Measurements from ENCODE around the gene UPP2. TPM values are rescaled to one million over a fixed set of nuclear protein-coding genes. Genes with fewer than 3 reads are reported as not detected.

The UPP2 gene
- total and polyA plus RNA-seq, 2 of the 13 experiments (the other 11 are each of a cell fraction or from before 2014, with no cell fraction given) = 0.07 to 0.28 TPM

- TF ChIP-seq ZC3H13 (CRISPR knock-in tag; IDR thresholded peaks at IDR 0.05) (no peak), E2F1 (CRISPR knock-in tag; IDR thresholded peaks at IDR 0.05) (no peak), ZNF10 (CRISPR knock-in tag; IDR thresholded peaks at IDR 0.05; ENCODE audit: borderline replicate concordance, low read depth) (no peak), KAT8 (CRISPR knock-in tag; IDR thresholded peaks at IDR 0.05) (peak; percentile 71; the same call in 1 of the 2 replicates), PRDM15 (CRISPR knock-in tag; IDR thresholded peaks at IDR 0.05) (no peak), SMAD1 (CRISPR knock-in tag; IDR thresholded peaks at IDR 0.05; ENCODE audit: borderline replicate concordance, low read depth) (no peak), SKIL (CRISPR knock-in tag; IDR thresholded peaks at IDR 0.05; ENCODE audit: borderline replicate concordance) (peak; percentile 43; the same call in 1 of the 2 replicates), LCORL (IDR thresholded peaks at IDR 0.05) (no peak), LCORL (CRISPR knock-in tag; IDR thresholded peaks at IDR 0.05) (peak; percentile 67), NCOR1 (IDR thresholded peaks at IDR 0.05; ENCODE audit: borderline replicate concordance, low read length) (peak; percentile 85; the same call in 1 of the 2 replicates), FOXM1 (CRISPR knock-in tag; IDR thresholded peaks at IDR 0.05) (no peak), SP4 (CRISPR knock-in tag; IDR thresholded peaks at IDR 0.05) (peak; percentile 37; the same call in 1 of the 2 replicates), ZNF510 (CRISPR knock-in tag; IDR thresholded peaks at IDR 0.05; ENCODE audit: low read depth) (no peak), NFE2L2 (IDR thresholded peaks at IDR 0.05; ENCODE audit: low read length) (no peak), NFATC3 (CRISPR knock-in tag; IDR thresholded peaks at IDR 0.05) (no peak), HOMEZ (CRISPR knock-in tag; IDR thresholded peaks at IDR 0.05; ENCODE audit: low read depth) (peak; percentile 94), MYPOP (CRISPR knock-in tag; IDR thresholded peaks at IDR 0.05) (peak; percentile 76; the same call in 1 of the 2 replicates), EHMT2 (IDR thresholded peaks at IDR 0.05; ENCODE audit: borderline replicate concordance, low read depth, low read length) (peak; percentile 97)
Observed at GRCh38 chr2:158131919-158132566, 30.4 kb downstream of the UPP2 start (continued).
